GM21381 (cell line): ENCODE measurements around the gene MEN1.
A peak's percentile ranks its signal among the peaks of the same experiment; 100 is the strongest.

Experiments
- ATAC-seq: cut with Tn5 transposase; IDR thresholded peaks from one replicate; pipeline ENCODE4 v1.9.1; 2021; ENCODE audit warnings: mild to moderate bottlenecking, moderate library complexity; ENCODE audit not compliant: unreplicated experiment

MEN1 gene

DNA sequence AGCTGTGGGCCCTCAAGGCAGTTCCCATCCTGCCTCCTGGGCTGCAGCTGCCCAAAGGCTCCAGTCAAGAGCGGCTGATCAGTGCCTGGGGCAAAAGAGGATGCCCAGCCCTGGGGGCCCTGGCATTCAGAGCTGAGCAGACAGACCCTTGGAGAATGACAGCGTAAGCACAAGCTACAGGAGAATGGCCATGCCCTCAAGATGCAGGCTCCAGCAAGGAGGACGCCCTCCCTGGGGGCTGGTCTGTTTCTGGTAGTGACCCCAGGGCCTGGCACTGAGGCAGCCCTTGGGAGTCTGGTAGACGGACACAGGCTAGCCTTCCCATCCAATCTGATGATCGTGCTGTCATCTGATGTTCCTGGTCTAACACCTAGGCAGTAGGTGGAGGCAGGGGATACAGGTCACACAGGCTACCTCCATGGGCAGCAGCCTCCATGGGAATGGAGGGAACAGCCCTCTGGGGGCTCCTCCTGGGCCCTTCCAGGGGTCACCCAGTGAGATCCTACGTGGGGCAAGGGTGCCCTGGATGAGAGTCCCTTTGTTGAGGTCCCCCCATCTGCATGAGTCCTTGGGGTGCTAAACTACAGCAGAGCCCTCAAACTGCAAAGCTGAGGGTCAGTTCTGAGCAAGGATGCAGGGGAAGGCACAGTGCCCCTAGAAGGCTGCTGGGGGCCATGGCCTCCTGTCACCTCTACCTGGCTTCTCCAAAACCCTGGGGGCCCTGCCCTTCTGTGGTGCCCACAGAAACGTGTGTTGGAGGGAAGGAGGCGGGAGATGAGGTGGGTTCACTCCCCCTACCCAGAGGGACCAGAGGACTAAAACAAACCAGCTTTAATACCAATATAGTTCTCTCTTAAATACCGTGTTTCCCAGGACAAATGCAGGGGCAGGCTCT, 21.8 kb downstream of the MEN1 start:
- ATAC-seq = no peak

DNA sequence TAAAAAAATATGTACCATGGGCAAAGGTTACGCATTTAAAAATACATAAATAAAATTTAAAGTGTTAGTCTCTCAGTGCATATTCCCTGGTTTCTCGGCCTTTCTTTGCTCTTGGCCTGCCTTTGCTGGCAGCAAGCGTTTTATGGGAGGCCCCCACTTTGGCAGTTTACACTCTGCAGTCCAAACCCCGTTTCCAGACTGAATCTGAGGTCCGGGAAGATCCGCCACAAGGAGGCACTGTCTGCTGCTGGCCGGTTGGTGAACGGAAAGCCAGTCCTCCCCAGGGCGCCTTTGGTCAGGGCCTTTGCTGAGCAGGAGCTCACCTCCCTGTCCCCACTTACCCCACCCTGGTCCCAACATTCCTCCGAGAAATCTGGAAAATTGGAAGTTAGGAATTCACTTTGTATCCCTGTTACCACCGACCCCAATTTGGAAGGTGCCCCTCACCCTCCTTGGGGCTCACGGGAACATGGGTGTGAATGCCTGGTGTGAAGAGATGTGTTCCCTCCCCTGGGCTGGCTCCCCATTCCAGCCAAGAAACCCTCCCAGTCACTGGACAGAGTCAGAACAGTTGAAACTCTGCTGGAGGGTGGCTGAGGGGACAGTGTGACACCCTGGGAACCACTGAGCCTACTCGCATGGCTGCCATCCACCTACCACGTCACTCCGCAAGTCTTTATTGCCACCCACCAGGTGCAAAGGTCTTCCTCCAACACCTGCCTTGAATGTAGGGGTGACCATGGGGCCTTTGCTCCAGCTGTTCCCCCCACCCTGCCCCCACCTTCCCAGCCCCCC, 22.6 kb downstream of the MEN1 start:
- no peak for ATAC-seq

DNA sequence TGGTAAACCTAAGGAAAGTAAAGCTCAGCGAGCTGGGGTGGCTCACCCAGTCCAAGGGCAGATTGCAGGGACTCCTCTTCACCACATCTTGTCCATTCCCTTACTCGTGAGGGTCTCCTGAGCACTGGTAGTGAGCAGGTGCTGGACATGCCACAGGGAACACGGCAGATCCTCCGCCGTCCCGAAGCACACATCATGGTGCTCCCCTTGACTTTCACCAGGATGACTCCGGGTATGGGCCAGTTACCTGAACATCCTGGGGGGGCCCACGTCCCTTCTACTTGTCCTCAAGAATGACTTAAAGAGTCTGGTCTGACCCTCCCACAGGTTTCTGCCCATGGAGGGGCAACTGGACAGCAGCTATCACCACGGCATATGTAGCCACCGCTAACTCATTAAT, 24.0 kb downstream of the MEN1 start:
- ATAC-seq = no peak

DNA sequence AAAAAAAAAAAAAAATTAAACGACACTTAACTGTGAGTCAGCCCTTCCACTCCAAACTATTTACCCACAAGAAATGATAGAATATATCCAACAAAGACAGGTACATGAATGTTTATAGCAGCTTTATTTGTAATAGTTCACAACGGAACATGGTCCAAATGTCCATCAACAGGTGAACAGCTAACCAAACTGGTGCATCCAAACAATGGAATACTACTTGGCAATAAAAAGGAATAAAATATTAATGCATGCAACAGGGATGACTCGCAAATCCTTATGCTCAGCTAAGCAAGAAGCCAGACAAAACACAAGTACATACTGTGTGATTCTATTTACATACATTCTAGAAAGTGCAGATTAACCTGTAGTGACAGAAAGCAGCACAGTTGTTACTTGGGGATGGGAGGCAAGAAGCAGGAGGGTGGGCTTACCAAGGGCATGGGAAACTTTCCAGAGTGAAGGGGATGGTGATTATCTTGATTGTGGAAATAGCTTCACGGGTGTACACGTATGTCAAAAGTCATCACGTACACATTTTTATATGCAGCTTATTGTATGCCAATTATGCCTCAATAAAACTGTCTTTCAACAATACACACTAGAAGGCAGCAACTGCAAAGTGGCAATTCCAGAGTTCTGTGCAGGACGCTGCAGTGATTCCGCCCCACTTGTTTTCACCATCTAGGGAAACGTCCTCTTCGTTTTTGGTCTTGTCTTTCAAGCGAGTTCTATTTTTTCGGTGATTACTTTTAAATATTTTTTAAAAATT, 25.4 kb downstream of the MEN1 start:
- no peak for ATAC-seq

DNA sequence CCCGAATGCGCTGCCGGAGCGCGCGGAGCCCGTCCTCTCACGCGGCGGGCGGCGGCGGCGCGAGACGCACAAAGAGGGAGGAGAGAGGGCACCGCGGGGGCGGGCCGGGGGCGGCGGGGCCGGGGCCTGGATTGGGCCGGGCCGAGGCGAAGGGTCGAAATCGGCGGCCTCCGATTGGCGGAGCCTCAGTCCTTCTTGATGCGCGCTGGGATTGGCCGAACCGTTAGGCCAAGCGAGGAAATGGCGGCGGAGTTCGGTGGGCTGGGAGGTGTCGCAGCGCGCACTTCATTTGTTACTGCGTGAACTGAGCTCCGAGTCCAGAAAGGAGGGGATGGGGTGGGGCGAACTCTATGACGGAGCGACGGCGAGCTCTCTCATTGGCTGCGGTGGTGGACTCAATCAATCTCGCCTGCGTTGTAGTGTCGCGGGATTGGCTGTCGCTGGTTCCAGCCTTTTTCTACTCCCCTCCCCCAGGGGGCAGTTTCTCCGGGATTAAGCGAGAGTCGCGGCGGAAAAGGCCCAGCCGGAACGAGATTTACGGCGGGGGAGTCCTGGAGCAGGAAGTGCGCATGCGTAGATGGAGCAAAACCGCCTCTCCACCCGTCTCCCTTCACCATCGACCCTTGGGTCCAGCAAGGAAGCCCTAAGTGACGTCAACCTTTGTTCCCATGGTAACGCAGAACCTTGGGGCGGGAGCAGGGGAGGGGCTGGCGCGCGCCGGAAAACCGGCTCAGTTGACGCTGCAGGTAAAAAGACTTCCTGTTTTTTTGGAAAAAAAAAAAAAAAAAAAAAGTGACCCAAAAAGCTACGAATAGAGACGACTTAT, 31.7 kb downstream of the MEN1 start, which contains the start of gene SF1:
Gene SF1, minus strand, starts transcription at position 70 of the 826 bp plus-strand sequence. CDS start 150 bp downstream, outside the sequence.
- ATAC-seq = peak; percentile 68

DNA sequence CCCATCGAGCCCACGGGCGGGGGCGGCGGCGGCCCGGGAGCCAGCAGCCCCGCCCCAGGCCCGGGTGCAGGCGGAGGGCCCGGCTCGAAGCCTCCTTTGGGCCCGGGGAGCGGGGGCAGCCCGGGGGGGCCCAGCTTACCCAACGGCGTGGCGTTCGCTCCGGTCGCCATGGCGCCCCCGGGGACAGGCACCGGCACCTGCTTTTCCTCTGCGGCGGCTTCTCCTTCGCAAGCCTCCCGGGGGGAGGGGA, 32.2 kb downstream of the MEN1 start:
- peak; percentile 21 for ATAC-seq

DNA sequence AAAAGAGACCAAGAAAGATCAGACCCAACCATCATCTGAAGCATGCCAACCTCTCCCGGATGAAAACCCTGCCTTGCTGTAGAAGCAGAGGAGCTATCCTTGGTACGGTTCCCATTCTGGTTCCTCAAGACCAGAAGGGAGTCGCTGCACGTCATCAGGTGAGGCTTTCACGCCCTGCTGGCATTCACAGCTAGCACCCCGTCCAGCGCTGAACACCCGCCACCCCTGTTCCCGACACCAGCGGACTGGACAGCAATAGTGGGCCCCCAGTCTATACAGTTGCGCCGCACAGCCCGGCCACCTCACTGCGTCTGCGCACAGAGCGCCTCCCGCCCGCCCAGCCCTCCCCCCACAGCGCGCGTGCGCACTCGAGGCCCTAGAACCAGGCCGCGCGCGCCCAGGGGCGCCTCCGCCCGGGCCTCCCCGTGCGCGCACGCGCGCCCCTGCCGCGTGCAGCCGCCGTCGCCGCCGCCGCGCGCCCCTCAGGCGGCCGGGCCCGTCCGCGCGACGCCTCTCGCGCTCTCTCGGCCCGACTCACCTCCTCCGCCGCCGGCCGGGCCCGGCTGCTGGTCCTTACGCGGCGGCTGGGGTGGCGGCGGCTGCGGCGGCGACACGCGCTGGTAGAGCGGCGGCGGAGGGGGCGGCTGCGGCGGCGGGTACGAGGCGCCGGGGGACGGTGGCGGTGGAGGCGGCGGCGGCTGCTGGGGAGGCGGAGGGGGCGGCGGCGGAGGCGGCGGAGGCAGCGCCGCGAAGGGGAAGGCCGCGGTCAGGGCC, 32.7 kb downstream of the MEN1 start:
- ATAC-seq = peak; percentile 23

DNA sequence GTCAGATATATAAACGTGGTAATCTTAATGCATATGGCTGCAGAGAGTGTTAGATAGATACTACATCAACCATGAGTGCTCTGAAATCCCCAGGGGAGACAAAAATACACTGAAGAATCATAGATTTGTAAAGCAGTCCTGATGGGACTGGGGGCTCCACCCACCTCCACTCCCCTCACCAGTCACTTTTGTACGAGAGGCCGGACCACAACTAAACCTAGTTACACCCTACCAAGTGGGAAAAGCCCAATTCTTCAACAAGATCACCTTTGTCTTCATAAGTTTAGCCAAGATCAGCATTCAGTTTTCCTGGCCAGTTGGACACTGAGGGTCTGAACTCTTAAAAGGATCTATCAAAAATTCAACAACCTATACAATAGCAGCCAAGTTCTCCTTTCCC, 33.5 kb downstream of the MEN1 start:
- no peak for ATAC-seq

DNA sequence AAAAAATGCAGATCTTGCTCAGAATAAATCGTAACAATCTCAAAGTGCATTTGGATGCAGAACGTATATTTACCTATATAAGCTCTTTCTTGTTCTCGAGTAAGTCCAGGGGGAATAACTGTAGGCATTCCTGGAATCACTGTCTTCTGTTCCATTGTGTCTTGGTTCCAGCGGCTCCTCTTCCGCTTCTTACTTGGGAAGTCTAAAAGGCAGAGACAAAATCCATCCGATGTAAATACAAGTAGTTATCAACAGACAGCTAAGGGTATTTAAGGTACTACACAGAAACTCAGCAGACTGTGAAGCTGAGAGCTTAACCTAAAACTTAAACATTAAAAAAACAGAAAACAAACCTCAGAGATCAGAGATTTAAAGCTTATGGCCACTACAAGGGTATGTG, 33.9 kb downstream of the MEN1 start:
- no peak for ATAC-seq

DNA sequence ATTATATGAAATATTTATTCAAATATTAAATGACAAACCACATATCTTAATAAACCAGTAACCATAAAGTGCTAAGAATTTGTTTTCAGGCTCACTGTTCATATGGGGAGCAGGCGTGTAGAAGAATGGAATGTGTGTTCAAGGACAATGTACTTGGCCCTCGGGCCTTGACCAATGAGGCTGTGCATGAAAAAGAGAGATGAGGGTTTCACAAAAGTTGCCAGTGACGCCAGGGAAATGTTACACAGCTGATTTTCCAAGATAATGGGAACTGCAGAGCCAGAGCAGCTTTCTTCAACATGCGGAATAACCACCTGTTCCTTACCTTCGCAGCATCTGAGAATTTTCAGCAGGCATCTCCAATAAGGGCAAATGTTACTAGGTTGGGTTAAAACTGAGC, 36.2 kb downstream of the MEN1 start:
- no peak for ATAC-seq

DNA sequence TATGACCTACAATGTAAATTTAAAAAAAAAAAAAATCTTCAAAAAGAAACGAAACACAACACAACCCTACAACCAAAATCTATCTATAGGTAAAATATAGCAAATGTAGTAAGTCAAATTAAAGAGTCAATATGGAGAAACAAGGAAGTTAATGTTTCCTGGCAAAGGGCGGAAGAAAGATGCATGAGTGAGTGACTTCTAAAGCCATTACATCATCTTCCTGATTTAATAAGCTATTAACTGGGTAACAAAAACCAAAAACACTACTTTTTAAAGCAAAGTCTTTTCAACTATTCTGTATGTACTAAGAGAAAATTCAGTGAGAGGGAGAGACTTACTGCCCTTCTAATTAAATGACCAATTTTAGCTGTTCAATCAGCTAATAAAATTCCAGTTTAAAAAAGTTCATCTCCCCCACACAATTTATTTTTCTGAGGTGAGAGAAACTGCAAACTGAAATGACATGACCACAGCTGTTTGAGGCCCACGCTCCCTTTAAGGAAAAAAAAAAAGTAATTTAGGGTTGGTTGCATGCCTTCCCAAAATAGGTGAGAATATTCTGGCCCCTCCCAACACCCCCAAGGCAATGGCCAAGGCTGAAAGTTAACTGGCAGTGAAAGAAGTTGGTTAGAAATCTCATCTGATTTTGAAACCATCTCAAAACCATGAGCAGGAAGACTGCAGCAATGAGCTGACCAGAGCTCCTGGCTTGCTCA, 37.9 kb downstream of the MEN1 start:
- no peak for ATAC-seq

DNA sequence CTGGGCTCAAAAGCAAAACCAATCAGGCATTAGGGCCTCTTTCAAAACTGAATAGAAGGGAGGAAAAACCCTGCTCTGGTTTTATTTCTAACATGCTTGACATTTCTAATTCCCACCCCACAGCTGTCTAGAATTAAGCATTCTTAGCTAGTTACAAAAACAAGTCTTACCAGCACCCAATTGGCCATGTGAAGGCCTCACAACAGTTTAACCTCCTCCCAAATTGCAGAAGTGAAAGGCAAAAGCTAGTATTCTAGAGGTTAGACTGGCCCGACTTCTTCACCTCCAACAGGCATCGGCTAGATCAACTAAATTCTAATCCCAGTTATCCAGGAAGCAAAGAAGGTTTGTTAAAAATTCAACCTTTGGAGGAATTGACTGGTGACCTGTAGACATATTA, 38.5 kb downstream of the MEN1 start:
- ATAC-seq = no peak

DNA sequence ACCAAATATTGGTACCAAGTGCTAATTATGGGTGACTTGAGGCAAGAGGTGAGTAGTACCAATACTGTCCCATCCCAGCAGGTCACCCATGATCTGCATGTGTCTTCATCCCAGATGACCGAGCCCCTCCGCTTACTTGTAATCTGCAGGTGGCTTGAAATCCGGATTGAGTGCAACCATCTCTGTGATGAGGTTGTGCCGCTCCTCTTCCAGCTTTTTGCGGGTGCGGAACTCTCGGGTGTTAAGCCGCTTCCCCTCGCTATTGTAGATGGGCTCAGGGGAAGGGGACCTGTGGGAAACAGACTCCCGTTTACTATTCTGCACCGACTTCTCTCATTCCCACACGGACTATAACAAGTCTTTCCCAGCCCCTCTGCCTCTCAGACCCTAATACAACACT, 40.2 kb downstream of the MEN1 start:
- ATAC-seq = no peak

DNA sequence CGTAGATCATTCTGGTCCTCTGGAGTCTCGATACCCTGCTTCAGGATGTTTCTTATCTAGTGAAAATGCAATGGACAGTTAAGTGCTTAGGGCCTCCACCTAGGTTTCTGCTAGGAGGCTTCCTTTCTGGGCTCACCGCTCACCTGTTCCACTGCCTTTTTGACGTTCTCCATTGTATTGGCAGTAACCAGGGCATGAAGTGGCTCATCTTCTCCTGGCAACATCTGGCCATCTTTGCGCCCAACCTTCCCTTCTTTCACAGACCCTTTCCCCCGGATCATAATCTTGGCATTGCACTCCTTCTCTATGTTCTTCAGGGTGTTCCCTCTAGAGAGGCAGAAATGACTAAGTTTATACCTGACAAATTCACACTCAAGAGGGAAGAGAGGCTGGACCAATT, 41.1 kb downstream of the MEN1 start:
- no peak for ATAC-seq

DNA sequence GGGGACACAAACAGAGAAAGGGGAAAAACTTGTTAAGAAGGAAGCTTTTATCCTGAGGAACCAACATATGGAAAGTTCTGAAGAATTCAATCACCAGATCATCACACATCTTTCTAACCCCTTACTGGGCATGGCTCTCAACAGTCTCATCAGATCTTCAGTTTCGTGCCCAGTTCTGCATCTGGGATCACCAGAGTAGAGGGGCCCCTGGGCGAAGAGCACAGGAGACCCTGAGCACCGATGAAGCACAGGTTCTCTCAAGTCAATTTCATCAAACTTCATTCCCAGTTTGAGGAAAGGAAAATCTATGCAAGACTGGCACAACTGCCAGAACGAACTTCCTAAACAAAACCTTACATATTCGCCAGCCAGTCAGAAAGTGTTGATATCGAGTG, 42.1 kb downstream of the MEN1 start:
- no peak for ATAC-seq

DNA sequence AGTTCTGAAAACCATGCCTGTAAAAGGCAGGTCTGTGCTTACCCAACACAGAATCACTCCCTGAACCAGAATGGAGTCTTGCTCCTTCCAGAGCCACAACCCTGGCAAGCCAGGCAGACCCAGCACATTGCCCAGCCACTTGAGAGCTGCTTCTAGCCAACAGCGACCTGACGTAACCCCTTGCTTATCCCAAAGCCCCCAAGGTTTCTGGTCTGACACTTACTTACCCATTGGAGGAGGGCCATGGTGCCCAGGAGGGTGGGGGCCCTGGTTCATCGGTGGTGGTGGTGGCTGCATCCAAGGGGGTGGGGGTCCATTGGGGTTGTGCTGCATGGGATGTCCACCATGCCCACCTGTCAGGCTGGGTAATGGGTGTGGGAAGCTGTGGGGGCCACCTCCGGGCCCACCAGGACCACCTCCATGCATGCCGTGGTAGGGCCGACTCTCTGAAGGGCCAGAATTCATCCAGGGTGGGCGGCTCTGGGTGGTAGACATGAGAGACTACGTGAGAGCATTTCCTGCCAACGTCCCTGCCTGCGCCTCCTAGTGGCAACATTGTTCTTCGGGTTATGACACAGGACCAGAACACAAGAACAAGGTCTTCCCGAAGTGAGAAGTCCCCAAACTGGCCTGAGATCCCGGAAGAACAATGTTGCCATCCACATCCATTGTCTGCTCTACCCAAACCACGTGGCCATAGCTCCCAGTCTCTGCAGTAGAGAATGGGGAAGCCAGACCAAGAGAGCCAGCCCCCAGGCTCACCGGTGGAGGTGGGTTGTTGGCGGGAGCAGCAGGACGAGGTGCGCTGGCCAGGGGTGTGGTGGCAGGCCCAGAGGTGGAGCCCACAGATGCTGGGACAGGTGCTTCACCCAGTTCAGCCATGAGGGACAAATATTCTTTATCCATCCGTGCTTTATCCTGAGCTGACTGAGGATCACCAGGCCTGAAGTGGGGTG, 42.7 kb downstream of the MEN1 start:
- ATAC-seq = no peak

DNA sequence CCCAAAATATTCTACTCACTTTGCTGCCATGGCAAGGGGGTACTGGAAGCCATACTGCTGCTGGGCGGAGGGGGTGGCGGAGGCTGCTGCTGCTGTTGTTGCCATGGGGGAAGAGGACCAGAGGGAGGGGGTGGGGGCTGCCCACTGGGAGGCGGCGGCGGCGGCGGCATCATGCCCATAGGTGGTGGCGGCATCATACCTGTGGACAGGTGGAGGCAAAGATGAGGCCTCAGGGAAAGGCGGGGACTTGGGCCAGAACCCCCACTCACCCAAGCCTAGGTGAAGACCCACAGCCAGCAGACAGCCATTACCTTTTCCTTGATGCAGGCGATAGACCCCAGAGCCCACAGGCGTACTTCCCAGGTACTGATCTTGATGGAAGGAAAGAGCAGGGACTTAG, 43.5 kb downstream of the MEN1 start:
- ATAC-seq = no peak
